T47D (cell line): Measurements from ENCODE around the gene CD300LB.
"Not testable (repeated sequence)": the region's sequence is repeated elsewhere in the genome, so short reads cannot be mapped to it uniquely, and the experiment has no call there.

ENCODE experiments used
- DNase-seq, 2 experiments: peaks; one replicate each; pipeline versions ENCODE4 v3.0.0 to v3.0.0-alpha.2; 2011 to 2012; ENCODE audit warnings: low read depth in 1 of 2, low spot score in 1 of 2
- JUND ChIP-seq: IDR thresholded peaks from 2 replicates; pipeline ENCODE4 v1.6.1; 2012; ENCODE audit warnings: low read depth
- in situ Hi-C: cut with HindIII; loops from 2 replicates; pipeline ENCODE4 v1.10.0; 2016; ENCODE audit warnings: low sequenced_read_pairs, low pct_unique_long_range_greater_than_20kb

The CD300LB gene

DNA sequence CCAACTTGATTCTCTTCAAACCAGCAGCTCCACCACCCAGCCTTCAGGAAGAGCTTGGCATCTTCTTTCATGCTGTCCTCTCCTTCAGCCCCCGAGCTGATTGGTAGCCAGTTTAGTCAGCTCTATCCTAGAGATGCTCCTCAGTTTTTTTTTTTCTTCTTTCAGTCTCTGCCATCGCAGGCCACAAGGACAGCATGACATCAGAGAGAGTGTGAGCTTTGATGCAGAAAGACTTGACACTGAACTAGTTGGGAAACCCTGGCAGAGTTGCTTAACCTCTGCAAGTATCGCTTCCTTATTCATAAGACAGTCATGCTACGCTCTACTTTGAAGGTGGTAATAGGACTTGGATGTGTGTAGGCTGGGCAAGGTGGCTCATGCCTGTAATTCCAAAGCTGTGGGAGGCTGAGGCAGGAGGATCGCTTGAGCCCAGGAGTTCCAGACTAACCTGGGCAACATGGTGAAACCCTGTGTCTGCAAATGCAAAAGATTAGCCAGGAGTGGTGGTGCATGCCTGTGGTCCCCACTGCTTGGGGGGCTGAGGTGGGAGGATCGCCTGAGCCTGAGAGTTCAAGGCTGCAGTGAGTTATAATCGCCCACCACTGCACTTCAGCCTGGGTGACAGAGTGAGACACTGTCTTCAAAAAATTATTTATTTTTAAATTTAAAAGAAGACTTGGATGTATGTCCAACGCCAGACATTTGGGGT, 2.6 kb downstream of the CD300LB start:
- in situ Hi-C loops = no loop called here
- TF ChIP-seq JUND = no peak
- no peak for DNase-seq

GRCh38 chr17:74527756-74528155, 3.5 kb downstream of the CD300LB start:
- no peak for TF ChIP-seq JUND
- in situ Hi-C loops = no loop called here
- DNase-seq = no peak

- DNase-seq = no peak
- no peak for TF ChIP-seq JUND
- in situ Hi-C loops = no loop called here
These were observed 4.2 kb downstream of the CD300LB start for GRCh38 chr17:74527081-74527480.

DNA sequence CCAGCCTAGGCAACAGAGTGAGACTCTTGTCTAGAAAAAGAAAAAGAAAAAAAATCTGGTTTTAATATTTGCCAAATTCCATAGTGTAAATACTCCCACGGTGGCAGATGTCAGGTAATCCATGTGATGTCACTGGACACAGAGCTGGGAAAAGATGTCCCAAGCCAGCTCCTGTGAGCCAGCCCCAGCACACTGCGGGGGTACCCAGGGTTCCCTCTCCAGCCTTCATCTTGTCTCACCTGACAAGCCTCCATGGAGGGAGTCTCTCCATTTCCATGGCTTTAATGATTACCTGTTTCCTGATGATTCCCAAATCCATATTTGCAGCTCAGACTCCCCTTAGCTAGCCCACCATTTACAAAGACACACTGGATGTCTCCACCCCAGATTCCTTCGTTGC, 4.6 kb downstream of the CD300LB start:
- no peak for TF ChIP-seq JUND
- no peak for DNase-seq
- in situ Hi-C loops = no loop called here

- DNase-seq = no peak
- no peak for TF ChIP-seq JUND
- in situ Hi-C loops = no loop called here
These were observed 5.4 kb downstream of the CD300LB start for GRCh38 chr17:74525781-74526288.

- TF ChIP-seq JUND = no peak
- DNase-seq = no peak
- in situ Hi-C loops = no loop called here
These were observed 5.9 kb downstream of the CD300LB start for GRCh38 chr17:74525465-74525725.

GRCh38 chr17:74524653-74525464, 6.4 kb downstream of the CD300LB start:
- DNase-seq = no peak
- in situ Hi-C loops = no loop called here
- no peak for TF ChIP-seq JUND

GRCh38 chr17:74523308-74523707, 8.0 kb downstream of the CD300LB start:
- DNase-seq = no peak
- in situ Hi-C loops = no loop called here
- no peak for TF ChIP-seq JUND

DNA sequence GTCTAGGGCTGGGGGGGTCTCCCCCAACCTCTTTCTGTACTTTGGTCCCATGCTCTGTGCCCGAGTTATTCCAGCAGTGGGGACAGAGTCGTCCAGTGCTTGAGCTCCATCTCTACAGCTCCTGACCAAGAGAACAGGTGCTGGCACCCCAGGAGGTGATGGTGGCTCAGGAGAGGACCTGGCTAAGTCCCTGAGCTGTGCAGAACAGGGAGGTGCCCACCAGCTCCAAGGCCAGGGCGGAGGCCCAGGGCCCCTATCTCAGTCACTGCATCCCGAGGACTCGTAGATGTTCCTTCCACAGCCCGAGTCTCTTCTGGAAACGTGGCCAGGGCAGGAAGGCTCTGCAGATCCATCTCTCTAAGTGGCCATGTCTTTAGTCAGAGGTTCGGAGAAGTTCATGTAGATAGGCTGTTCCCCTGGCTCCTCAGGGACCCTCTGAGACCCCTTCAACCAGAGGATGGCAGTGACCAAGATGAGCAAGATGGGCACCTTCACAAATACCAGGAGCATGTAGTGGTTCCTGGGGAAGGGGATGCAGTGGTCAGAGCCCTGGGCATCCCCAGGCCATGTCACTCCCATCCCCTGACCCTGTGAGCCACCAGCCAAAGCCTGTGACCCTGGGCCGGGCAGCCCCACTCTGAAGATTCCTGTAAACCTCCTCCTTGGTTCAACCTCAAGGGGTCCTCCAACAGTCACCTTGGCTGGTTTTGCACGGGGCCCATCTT, 8.7 kb downstream of the CD300LB start:
- no peak for DNase-seq
- in situ Hi-C loops = no loop called here
- no peak for TF ChIP-seq JUND

- no peak for DNase-seq
- in situ Hi-C loops = no loop called here
- no peak for TF ChIP-seq JUND
These were observed 9.5 kb downstream of the CD300LB start for GRCh38 chr17:74521701-74522201.

GRCh38 chr17:74520790-74521480, 10.3 kb downstream of the CD300LB start:
- TF ChIP-seq JUND = no peak
- DNase-seq = no peak
- in situ Hi-C loops = no loop called here

DNA sequence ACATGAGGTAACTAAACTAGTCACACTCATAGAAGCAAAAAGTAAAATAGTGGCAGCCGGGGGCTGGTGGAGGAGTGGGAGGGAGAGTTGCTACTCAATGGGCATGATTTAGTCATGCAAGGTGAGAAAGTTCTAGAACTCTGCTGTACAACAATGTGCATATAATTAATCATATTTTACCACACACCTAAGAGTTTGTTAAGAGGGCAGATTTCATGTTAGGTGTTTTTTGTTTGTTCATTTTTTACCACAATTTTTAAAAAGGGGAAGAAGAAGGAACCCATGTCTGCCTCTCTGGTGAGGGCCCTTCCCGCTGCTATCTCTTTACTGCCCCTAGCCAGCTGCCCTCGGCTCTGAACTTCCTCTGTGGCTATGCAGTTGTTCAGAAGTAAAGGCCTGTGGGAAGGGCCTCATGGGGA, 11.2 kb downstream of the CD300LB start:
- no peak for DNase-seq
- TF ChIP-seq JUND = no peak
- in situ Hi-C loops = no loop called here

GRCh38 chr17:74518413-74518981, 12.8 kb downstream of the CD300LB start:
- in situ Hi-C loops, DNase-seq: not testable (repeated sequence)
